Sigmoid colon (tissue), 4 donors: ENCODE results near the gene CPM.
"Not testable (repeated sequence)": the region's sequence is repeated elsewhere in the genome, so short reads cannot be mapped to it uniquely, and the experiment has no call there.

Experiments used
- CTCF ChIP-seq, 4 experiments: fragments of 450-650 bp in 3 of 4; fragments of 200-600 bp in 1 of 4; IDR thresholded peaks; one replicate each; pipeline ENCODE4 v1.5.1; 2016 to 2019; ENCODE audit warnings: antibody characterized with exemption in 4 of 4, mild to moderate bottlenecking in 3 of 4, moderate library complexity in 2 of 4
- POLR2A ChIP-seq, 2 donors: fragments of 450-650 bp; IDR thresholded peaks; one replicate each; pipeline ENCODE4 v1.6.1; 2016; ENCODE audit warnings: antibody characterized with exemption in 2 of 2, mild to moderate bottlenecking in 2 of 2, moderate library complexity in 2 of 2
- POLR2AphosphoS5 ChIP-seq, 4 donors: sonication (generic); formaldehyde crosslinking; IDR thresholded peaks; one replicate each; pipeline ENCODE4 v1.6.1; 2017; ENCODE audit warnings: antibody characterized with exemption in 4 of 4

- peak in 3 of 4 experiments; percentile 18 to 42 (median 27) for TF ChIP-seq CTCF (IDR thresholded peaks at IDR 0.05)
- TF ChIP-seq POLR2AphosphoS5, POLR2A (IDR thresholded peaks at IDR 0.05): not testable (repeated sequence)
These were observed 69.0 kb downstream of the CPM start for GRCh38 chr12:68863886-68864454.
